Measurements from ENCODE around the gene ZNRF2. TPM values are rescaled to one million over a fixed set of nuclear protein-coding genes. Genes with fewer than 3 reads are reported as not detected.
A peak's percentile ranks its signal among the peaks of the same experiment; 100 is the strongest.

Gene ZNRF2
- total RNA-seq, 3 donors from 2014 or later: 34.0 to 53.3 (median 40.5) TPM

DNA sequence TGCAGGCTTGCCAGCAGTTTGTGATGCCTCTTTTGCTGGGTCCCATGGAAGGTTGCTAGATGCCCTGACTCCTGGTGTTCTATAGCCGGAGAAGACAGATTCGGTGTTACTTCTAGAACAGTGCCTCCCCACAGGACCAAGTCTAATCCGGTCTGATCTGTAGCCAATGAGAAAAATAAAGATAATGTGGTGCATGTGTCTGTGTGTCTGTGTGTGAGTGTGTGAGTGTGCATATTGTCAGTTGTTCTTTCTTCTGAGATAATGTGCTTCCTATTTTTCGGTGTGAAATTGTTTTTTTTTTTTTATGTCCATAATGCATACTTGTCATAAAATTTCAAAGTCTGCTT, 29.7 kb upstream of the ZNRF2 start:
- intact Hi-C loops (cut with DNase I, micrococcal nuclease): no loop called here
- Histone ChIP-seq H3K4me1 (ENCODE audit: low read depth) (peaks cover 42% of the 10 kb centered on the region), H3K9me3 (no peaks in the 10 kb centered on the region), H3K36me3 (ENCODE audit: low read depth) (no peaks in the 10 kb centered on the region), H3K4me3 (no peak overlapping the region)
- ATAC-seq: peak; percentile 64
- DNase-seq: peak in 1 of 3 donors; percentile 77
- TF ChIP-seq, protein P1, sequence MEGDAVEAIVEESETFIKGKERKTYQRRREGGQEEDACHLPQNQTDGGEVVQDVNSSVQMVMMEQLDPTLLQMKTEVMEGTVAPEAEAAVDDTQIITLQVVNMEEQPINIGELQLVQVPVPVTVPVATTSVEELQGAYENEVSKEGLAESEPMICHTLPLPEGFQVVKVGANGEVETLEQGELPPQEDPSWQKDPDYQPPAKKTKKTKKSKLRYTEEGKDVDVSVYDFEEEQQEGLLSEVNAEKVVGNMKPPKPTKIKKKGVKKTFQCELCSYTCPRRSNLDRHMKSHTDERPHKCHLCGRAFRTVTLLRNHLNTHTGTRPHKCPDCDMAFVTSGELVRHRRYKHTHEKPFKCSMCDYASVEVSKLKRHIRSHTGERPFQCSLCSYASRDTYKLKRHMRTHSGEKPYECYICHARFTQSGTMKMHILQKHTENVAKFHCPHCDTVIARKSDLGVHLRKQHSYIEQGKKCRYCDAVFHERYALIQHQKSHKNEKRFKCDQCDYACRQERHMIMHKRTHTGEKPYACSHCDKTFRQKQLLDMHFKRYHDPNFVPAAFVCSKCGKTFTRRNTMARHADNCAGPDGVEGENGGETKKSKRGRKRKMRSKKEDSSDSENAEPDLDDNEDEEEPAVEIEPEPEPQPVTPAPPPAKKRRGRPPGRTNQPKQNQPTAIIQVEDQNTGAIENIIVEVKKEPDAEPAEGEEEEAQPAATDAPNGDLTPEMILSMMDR (IDR thresholded peaks at IDR 0.05): no peak

DNA sequence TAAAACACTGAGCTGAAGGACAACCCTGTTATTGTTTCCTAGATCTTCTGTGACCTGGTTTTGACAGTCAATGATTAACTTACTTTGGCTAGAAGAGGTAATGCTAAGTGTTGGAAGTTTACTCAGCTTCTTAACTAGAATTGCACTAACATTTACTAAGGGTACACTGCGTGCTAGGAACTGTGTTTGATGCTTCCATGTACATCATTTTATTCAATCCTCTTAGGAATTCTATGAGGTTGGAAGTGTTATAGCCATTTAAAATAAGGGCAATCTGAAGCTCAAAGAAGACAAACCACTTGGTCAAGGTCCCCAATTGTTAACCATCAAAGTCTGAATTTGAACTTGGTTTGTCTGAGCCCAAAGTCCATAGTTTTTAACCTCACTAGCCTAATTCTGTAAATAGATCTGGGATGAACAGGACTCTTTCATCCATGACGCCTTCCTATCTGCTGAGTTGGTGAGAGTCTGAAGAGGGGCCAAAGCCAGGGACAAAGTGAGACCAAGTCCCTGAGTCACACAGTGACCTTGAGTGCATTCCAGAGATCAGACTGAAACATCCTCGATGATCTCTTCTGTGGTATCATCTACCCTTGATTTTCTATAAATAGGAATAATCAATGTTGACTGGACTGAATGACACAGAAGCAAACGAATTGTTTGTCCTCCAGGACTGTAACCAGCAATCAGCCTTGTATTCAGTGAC, 29.2 kb upstream of the ZNRF2 start:
- DNase-seq (no peak), ATAC-seq (peak; percentile 90)
- intact Hi-C loops (cut with DNase I, micrococcal nuclease): no loop called here
- no peak overlapping the region for H3K4me3 ChIP-seq
- no peaks in the 10 kb centered on the region for H3K36me3 ChIP-seq (ENCODE audit: low read depth)
- TF ChIP-seq, protein P1 (IDR thresholded peaks at IDR 0.05): no peak
- no peaks in the 10 kb centered on the region for H3K9me3 ChIP-seq
- H3K4me1 ChIP-seq (ENCODE audit: low read depth): peaks cover 42% of the 10 kb centered on the region

DNA sequence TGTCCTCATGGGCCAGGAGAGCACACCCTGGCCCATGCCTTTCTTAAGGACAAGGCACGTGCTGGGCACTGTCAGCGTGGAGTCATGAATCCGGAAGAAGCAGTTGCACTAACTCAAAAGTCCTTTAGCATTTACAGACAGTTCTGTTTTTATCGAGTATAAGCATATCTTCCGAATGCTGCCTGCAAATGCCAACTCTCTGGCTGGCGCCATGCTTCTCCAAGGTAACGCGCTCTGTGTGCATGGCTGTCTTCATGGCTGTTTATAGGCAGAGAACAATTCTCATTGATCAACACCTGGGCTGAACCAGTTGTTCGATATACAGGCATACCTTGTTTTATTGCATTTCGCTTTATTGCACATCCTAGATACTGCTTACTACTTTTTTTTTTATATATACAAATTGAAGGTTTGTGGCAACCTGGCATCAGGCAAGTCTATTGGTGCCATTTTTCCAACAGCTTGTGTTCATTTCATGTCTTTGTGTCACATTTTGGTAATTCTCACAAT, 28.0 kb upstream of the ZNRF2 start:
- DNase-seq: peak in 2 of 3 donors; percentile 42 to 52
- intact Hi-C loops (cut with DNase I, micrococcal nuclease): no loop called here
- H3K9me3 ChIP-seq: no peaks in the 10 kb centered on the region

DNA sequence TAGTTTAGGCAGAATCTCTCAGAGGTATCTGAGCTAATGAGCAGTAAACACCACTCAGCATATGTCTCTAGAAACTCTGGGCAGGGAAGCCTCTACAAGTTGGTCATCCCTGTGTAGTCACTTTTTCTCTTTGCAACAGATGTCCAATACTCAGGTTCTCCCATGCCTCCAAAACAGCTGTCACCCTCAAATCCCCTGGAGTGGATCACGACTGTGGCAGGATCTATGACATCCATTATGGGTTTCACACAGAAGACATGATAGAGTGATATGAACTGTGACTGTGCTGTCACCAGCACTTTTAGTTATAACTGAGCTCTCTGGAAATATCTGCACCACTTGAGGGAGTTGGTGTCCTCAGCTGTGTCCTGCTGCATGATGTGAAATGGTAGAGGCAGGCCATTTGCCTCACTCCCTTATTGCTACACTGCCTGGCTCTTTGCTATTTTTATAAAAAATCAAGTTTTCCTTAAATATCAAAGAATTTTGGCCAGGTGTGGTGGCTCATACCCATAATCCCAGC, 24.1 kb upstream of the ZNRF2 start:
- TF ChIP-seq, protein P1 (IDR thresholded peaks at IDR 0.05): no peak
- Histone ChIP-seq H3K36me3 (ENCODE audit: low read depth) (no peaks in the 10 kb centered on the region), H3K9me3 (no peaks in the 10 kb centered on the region), H3K4me3 (no peak overlapping the region), H3K4me1 (ENCODE audit: low read depth) (peaks cover 18% of the 10 kb centered on the region)
- ATAC-seq (no peak), DNase-seq (no peak)
- intact Hi-C loops (cut with DNase I, micrococcal nuclease): no loop called here

More for the DNA sequence above, 28.0 kb upstream of the ZNRF2 start:
- peak; percentile 56 for ATAC-seq
- no peak overlapping the region for H3K4me3 ChIP-seq
- TF ChIP-seq, protein P1 (IDR thresholded peaks at IDR 0.05): no peak
- peaks cover 42% of the 10 kb centered on the region for H3K4me1 ChIP-seq (ENCODE audit: low read depth)
- no peaks in the 10 kb centered on the region for H3K36me3 ChIP-seq (ENCODE audit: low read depth)

DNA sequence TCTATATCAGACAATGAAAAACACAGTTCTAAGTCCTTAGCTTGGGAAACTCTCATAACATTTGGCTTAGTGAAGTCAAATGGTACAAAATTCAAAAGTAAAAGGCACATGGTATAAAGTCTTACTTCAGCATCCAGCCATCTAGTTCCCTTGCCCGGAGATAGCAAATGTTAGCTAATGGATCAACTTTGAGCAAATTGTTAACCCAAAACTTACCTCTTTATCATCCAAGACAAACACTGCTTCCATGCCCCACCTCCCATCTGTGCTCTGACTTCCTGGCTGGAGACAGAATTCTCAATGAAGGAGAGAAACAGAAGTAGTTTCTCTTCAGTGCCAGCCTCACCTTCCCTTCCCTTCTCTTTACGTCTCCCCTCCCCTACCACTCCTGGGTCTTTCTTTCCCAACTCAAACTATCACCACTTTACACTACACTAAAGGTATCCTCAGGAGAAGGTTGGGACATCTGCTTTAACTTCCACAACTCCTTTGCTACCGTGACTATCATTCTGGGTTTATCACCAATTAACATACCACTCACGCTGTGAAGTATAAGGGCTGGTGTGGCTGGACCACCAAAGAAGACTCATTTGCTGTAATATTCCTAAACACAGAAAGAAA, 21.2 kb upstream of the ZNRF2 start:
- peak in 1 of 3 donors; percentile 13 for DNase-seq
- intact Hi-C loops (cut with DNase I, micrococcal nuclease): no loop called here
- ATAC-seq: peak; percentile 74
- Histone ChIP-seq H3K4me3 (no peak overlapping the region), H3K4me1 (ENCODE audit: low read depth) (peaks cover 4% of the 10 kb centered on the region), H3K36me3 (ENCODE audit: low read depth) (no peaks in the 10 kb centered on the region), H3K9me3 (no peaks in the 10 kb centered on the region)
- TF ChIP-seq, protein P1 (IDR thresholded peaks at IDR 0.05): no peak
